Esophagus muscularis mucosa (tissue), 4 donors: Measurements from ENCODE around the gene KIAA0513. TPM values are rescaled to one million over a fixed set of nuclear protein-coding genes. Genes with fewer than 3 reads are reported as not detected.

Experiments used
- DNase-seq: peaks from one replicate; pipeline ENCODE4 v3.0.0-alpha.2; 2017; ENCODE audit errors: extremely low spot score
- H3K27ac ChIP-seq, 4 donors: fragments of 200-600 bp; sonication (generic); replicated peaks in 1 of 4; 1 replicate in 3 of 4; 2 replicates in 1 of 4; pipeline ENCODE4 v1.5.1; 2016 to 2019; ENCODE audit warnings: mild to moderate bottlenecking in 1 of 4
- H3K27me3 ChIP-seq, 4 donors: fragments of 200-600 bp; sonication (generic); one replicate each; pipeline versions ENCODE4 v1.5.1 to v1.6.0; 2016 to 2019
- H3K36me3 ChIP-seq, 4 donors: fragments of 200-600 bp; sonication (generic); one replicate each; pipeline ENCODE4 v1.5.1; 2016 to 2019
- H3K4me1 ChIP-seq, 4 donors: fragments of 200-600 bp; sonication (generic); one replicate each; pipeline ENCODE4 v1.5.1; 2016 to 2019
- H3K4me3 ChIP-seq, 4 donors: fragments of 200-600 bp; sonication (generic); 1 replicate in 2 of 4; 2 replicates in 2 of 4; pipeline ENCODE4 v1.5.1; 2016 to 2019; ENCODE audit warnings: mild to moderate bottlenecking in 4 of 4, moderate library complexity in 1 of 4
- H3K9me3 ChIP-seq, 4 donors: fragments of 200-600 bp; sonication (generic); 1 replicate in 3 of 4; 2 replicates in 1 of 4; pipeline ENCODE4 v1.5.1; 2016 to 2019
- CTCF ChIP-seq, 3 experiments: fragments of 200-600 bp in 2 of 3; fragments of 450-650 bp in 1 of 3; sonication (generic) in 2 of 3; IDR thresholded peaks; one replicate each; pipeline ENCODE4 v1.5.1; 2017 to 2019; ENCODE audit warnings: antibody characterized with exemption in 3 of 3, mild to moderate bottlenecking in 2 of 3, moderate library complexity in 1 of 3
- EP300 ChIP-seq: sonication (generic); formaldehyde crosslinking; IDR thresholded peaks from one replicate; pipeline ENCODE4 v1.6.1; 2017; ENCODE audit warnings: antibody characterized with exemption
- POLR2A ChIP-seq: fragments of 450-650 bp; IDR thresholded peaks from one replicate; pipeline ENCODE4 v1.6.1; 2017; ENCODE audit warnings: antibody characterized with exemption, moderate library complexity, mild to moderate bottlenecking, low read depth
- POLR2AphosphoS5 ChIP-seq, 2 donors: sonication (generic); formaldehyde crosslinking; IDR thresholded peaks; one replicate each; pipeline ENCODE4 v1.6.1; 2017; ENCODE audit warnings: antibody characterized with exemption in 2 of 2
- WGBS: methylation state at CpG from one replicate; pipeline ENCODE4 v1.1.5; 2018; 5-methylcytosine and 5-hydroxymethylcytosine counted together
- intact Hi-C: fragments of 100-400 bp; cut with DNase I; formaldehyde crosslinking; loops from one replicate; pipeline ENCODE4 v1.15.1; 2023
- total RNA-seq, 4 donors: library from RNA; depleted of rRNA; stranded (reverse); fragments of >200 nt; gene quantifications; one replicate each; pipeline versions ENCODE4 v1.1.0 to v1.2.1, GENCODE V29; 2016

KIAA0513 gene
- total RNA-seq, 4 donors from 2014 or later = 16.4 to 28.8 (median 23.4) TPM

- Histone ChIP-seq H3K4me3 (no peak overlapping the region), H3K27ac (no peak overlapping the region), H3K4me1 (no peaks in the 10 kb centered on the region), H3K9me3 (no peaks in the 10 kb centered on the region), H3K27me3 (peaks cover 0 to 41% (median 7%) of the 10 kb centered on the region in 4 donors), H3K36me3 (no peaks in the 10 kb centered on the region)
- WGBS = 95% methylated on average over 10 of the region's 10 CpGs
- intact Hi-C loops = no loop called here
- no peak for DNase-seq
- TF ChIP-seq POLR2AphosphoS5 (IDR thresholded peaks at IDR 0.05) = no peak
- no peak for TF ChIP-seq POLR2A
- no peak for TF ChIP-seq EP300
- no peak for TF ChIP-seq CTCF (IDR thresholded peaks at IDR 0.05)
These were observed 71.0 kb downstream of the KIAA0513 start for GRCh38 chr16:85098565-85098964.

DNA sequence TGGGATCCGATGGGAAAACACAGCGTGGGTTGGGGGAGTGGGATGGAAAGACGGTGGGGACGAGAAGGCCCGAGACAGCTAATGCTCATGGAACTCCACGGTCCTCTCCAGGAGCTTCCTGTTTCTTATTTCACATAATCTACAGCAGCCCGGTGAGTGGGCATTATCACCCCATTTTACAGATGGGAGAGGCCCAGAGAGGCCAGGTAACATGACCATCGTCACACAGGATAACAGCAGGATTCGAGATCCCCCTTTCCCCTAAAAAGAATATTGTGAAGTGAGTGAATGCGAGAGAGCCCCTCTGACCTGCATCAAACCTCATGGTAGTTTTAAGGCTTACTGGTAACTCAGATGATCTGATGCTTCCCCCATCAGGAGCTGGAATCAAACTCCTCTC is 72.7 kb downstream of the KIAA0513 start:
- no peak for DNase-seq
- Histone ChIP-seq H3K4me1 (no peaks in the 10 kb centered on the region), H3K27me3 (peaks cover 0 to 30% (median 2%) of the 10 kb centered on the region in 4 donors), H3K9me3 (no peaks in the 10 kb centered on the region), H3K27ac (no peak overlapping the region), H3K4me3 (no peak overlapping the region), H3K36me3 (no peaks in the 10 kb centered on the region)
- TF ChIP-seq POLR2A (no peak), POLR2AphosphoS5 (IDR thresholded peaks at IDR 0.05) (no peak), CTCF (IDR thresholded peaks at IDR 0.05) (no peak), EP300 (no peak)
- intact Hi-C loops = no loop called here
- 97% methylated on average over 10 of the region's 10 CpGs for WGBS

DNA sequence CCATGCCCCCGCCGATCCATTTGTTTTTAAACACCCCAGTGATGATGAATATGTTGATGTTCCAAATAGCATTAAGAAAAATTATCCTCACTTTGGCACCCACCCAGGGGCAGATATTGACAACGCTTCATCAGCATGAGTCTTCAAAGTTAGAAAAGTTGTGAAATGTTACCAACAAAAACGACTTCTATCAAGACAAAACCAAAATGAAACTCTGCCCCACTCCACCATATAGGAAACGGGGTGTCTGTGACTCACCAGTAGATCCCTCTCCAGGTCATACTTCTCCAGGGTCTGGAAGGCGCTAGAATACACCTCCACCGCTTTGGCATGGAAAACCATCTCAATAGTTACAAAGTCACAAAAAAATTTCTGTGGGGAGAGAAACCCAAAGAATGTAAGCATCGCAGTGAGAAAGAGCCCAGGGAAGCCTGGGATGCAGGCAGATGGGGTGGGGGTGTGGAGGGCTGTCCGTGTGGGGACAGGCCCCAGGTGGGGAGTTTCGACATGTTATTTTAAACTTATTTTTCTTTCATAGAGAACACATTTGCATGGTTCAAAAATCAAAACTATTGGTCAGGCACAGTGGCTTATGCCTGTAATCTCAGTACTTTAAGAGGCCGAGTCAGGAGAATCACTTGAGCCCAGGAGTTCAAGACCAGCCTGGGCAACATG is 74.5 kb downstream of the KIAA0513 start:
- no peaks in the 10 kb centered on the region for H3K4me1 ChIP-seq
- WGBS = 79% methylated on average over 11 of the region's 11 CpGs
- TF ChIP-seq POLR2AphosphoS5 (IDR thresholded peaks at IDR 0.05) = no peak
- H3K4me3 ChIP-seq = no peak overlapping the region
- H3K27me3 ChIP-seq = peaks cover 0 to 16% (median 0%) of the 10 kb centered on the region in 4 donors
- no peaks in the 10 kb centered on the region for H3K36me3 ChIP-seq
- no peak for DNase-seq
- intact Hi-C loops = no loop called here
- H3K27ac ChIP-seq = no peak overlapping the region
- H3K9me3 ChIP-seq = no peaks in the 10 kb centered on the region

DNA sequence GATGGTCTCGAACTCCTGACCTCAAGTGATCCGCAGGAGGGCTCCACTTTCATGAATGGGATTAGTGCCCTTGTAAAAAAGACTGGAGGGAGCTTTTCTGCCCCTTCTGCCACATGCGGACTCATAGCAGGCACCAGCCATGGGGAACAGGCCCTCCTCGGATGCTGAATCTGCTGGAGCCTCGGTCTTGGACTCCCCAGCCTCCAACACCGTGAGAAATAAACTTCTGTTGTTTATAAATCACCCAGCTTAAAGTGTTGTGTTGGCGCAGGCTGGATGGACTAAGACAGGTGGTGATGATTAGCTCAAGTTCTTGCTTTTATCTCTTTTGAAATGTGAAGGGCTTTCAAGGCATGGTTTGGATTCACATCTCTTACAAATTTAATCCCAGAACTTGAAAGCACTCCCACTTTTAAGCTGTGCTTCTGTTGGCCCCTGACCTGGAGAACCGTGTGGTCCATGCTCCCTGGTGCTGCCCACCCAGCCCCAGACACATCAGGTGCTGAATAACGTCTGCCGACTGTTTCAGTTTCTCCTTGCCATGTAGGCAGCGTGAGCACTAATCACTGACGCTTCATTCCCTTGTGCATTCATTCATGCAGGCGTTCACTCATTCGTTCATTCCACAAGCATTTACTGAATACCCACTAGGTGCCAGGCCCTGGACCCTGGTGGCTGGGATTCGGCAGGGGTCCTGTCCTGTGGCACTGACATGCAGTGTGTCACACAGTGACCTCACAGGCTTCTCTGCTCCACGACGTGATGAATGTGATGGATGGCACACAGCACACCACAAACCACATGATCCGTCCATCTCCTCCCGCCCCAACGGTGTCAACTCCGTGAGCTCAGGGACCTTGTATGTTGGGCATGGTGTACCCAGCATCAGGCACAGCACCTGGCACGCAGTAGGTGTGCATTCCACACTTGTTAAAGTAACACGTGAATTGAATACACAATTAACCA is 75.8 kb downstream of the KIAA0513 start:
- H3K4me3 ChIP-seq = no peak overlapping the region
- 81% methylated on average over 23 of the region's 23 CpGs for WGBS
- intact Hi-C loops = no loop called here
- no peak for DNase-seq
- H3K27ac ChIP-seq = no peak overlapping the region
- H3K4me1 ChIP-seq = no peaks in the 10 kb centered on the region
- H3K27me3 ChIP-seq = peaks cover 0 to 4% (median 0%) of the 10 kb centered on the region in 4 donors
- no peaks in the 10 kb centered on the region for H3K9me3 ChIP-seq
- TF ChIP-seq POLR2A (no peak), POLR2AphosphoS5 (IDR thresholded peaks at IDR 0.05) (no peak), CTCF (IDR thresholded peaks at IDR 0.05) (no peak)
- no peaks in the 10 kb centered on the region for H3K36me3 ChIP-seq

GRCh38 chr16:85104147-85104546 is 76.6 kb downstream of the KIAA0513 start:
- TF ChIP-seq CTCF (IDR thresholded peaks at IDR 0.05) (no peak), POLR2AphosphoS5 (IDR thresholded peaks at IDR 0.05) (no peak), EP300 (no peak), POLR2A (no peak)
- 90% methylated on average over 12 of the region's 12 CpGs for WGBS
- no peaks in the 10 kb centered on the region for H3K9me3 ChIP-seq
- H3K4me1 ChIP-seq = no peaks in the 10 kb centered on the region
- intact Hi-C loops = no loop called here
- DNase-seq = no peak
- H3K27ac ChIP-seq = no peak overlapping the region
- H3K4me3 ChIP-seq = no peak overlapping the region
- no peaks in the 10 kb centered on the region for H3K27me3 ChIP-seq
- H3K36me3 ChIP-seq = no peaks in the 10 kb centered on the region
